ENCODE data around the gene HOXB8.

The HOXB8 gene

GRCh38 chr17:48598736-48599135, 16.4 kb downstream of the HOXB8 start:
- no peak for ATAC-seq
- no peak for TF ChIP-seq TOX (CRISPR knock-in tag; IDR thresholded peaks at IDR 0.05; ENCODE audit: borderline replicate concordance)
- TF ChIP-seq SNAI2 (CRISPR knock-in tag; IDR thresholded peaks at IDR 0.05): no peak
- TF ChIP-seq ZFP30 (CRISPR knock-in tag; IDR thresholded peaks at IDR 0.05): no peak
- TF ChIP-seq TCF4 (CRISPR knock-in tag; IDR thresholded peaks at IDR 0.05; ENCODE audit: borderline replicate concordance): no peak
- TF ChIP-seq PPARA (CRISPR knock-in tag; IDR thresholded peaks at IDR 0.05; ENCODE audit: borderline replicate concordance): no peak
- TF ChIP-seq OSR1 (CRISPR knock-in tag; IDR thresholded peaks at IDR 0.05): no peak

GRCh38 chr17:48597778-48598631, 17.1 kb downstream of the HOXB8 start:
- TF ChIP-seq ZNF8 (CRISPR knock-in tag; IDR thresholded peaks at IDR 0.05) (no peak), TOX (CRISPR knock-in tag; IDR thresholded peaks at IDR 0.05; ENCODE audit: borderline replicate concordance) (no peak), ISL1 (CRISPR knock-in tag; IDR thresholded peaks at IDR 0.05) (no peak), PATZ1 (CRISPR knock-in tag; IDR thresholded peaks at IDR 0.05; ENCODE audit: borderline replicate concordance) (no peak), CREB5 (CRISPR knock-in tag; IDR thresholded peaks at IDR 0.05; ENCODE audit: low read depth) (no peak), PPARA (CRISPR knock-in tag; IDR thresholded peaks at IDR 0.05; ENCODE audit: borderline replicate concordance) (no peak), CSDC2 (CRISPR knock-in tag; IDR thresholded peaks at IDR 0.05) (no peak), TSHZ2 (CRISPR knock-in tag; IDR thresholded peaks at IDR 0.05) (no peak), ESRRG (CRISPR knock-in tag; IDR thresholded peaks at IDR 0.05) (no peak), RARB (CRISPR knock-in tag; IDR thresholded peaks at IDR 0.05) (no peak), ZC3H10 (CRISPR knock-in tag; IDR thresholded peaks at IDR 0.05) (no peak), ZNF565 (CRISPR knock-in tag; conservative IDR thresholded peaks at IDR 0.05; ENCODE audit: low read depth) (no peak), GLIS3 (CRISPR knock-in tag; IDR thresholded peaks at IDR 0.05) (no peak), BACH2 (CRISPR knock-in tag; IDR thresholded peaks at IDR 0.05; ENCODE audit: borderline replicate concordance) (no peak)
- no peak for ATAC-seq

- no peak for ATAC-seq
- no peak for TF ChIP-seq ESRRG (CRISPR knock-in tag; IDR thresholded peaks at IDR 0.05)
- TF ChIP-seq ISL1 (CRISPR knock-in tag; IDR thresholded peaks at IDR 0.05): no peak
- TF ChIP-seq ZNF8 (CRISPR knock-in tag; IDR thresholded peaks at IDR 0.05): no peak
- no peak for TF ChIP-seq ZC3H10 (CRISPR knock-in tag; IDR thresholded peaks at IDR 0.05)
- no peak for TF ChIP-seq TOX (CRISPR knock-in tag; IDR thresholded peaks at IDR 0.05; ENCODE audit: borderline replicate concordance)
- TF ChIP-seq CSDC2 (CRISPR knock-in tag; IDR thresholded peaks at IDR 0.05): no peak
- TF ChIP-seq OSR1 (CRISPR knock-in tag; IDR thresholded peaks at IDR 0.05): no peak
- no peak for TF ChIP-seq TCF4 (CRISPR knock-in tag; IDR thresholded peaks at IDR 0.05; ENCODE audit: borderline replicate concordance)
- TF ChIP-seq ZNF565 (CRISPR knock-in tag; conservative IDR thresholded peaks at IDR 0.05; ENCODE audit: low read depth): no peak
- TF ChIP-seq ZFP30 (CRISPR knock-in tag; IDR thresholded peaks at IDR 0.05): no peak
- no peak for TF ChIP-seq POU6F1 (CRISPR knock-in tag; IDR thresholded peaks at IDR 0.05; ENCODE audit: borderline replicate concordance, low read depth)
Measured at GRCh38 chr17:48597528-48597777, 17.6 kb downstream of the HOXB8 start.

Data from SK-N-SH treated with all-trans-retinoic acid at 6 μM for 48 hours (cell line).